ENCODE results near the gene DDAH1.
"Not testable (repeated sequence)": the region's sequence is repeated elsewhere in the genome, so short reads cannot be mapped to it uniquely, and the experiment has no call there.

Gene DDAH1

GRCh38 chr1:85465099-85465785, at the start of gene DDAH1:
DDAH1 (minus strand) TSS chr1:85465159; CDS start chr1:85465045, 114 bp downstream.
- peak; percentile 82 for DNase-seq (ENCODE audit: low spot score)

GRCh38 chr1:85513998-85514397, 49.0 kb upstream of the DDAH1 start:
- DNase-seq (ENCODE audit: low spot score) = not testable (repeated sequence)

DNA sequence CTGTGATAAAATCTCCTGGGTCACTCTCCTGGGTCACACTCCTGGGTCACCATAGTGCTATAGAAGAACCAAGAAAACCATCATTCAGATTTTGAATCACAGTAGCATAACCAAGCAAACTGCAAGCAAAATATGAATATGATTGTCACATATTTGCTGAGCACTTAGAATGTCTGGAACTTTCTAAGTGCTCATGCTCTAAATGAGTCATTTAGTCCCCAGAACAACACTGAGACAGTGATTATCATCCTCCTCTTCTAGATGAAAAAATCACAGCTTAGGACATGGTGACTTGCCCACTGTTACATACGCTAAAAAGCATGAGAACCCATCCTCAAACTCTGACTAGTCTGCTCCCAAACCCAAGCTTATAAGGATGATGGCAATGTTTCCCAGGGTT, 39.5 kb upstream of the DDAH1 start:
- no peak for DNase-seq (ENCODE audit: low spot score)

DNA sequence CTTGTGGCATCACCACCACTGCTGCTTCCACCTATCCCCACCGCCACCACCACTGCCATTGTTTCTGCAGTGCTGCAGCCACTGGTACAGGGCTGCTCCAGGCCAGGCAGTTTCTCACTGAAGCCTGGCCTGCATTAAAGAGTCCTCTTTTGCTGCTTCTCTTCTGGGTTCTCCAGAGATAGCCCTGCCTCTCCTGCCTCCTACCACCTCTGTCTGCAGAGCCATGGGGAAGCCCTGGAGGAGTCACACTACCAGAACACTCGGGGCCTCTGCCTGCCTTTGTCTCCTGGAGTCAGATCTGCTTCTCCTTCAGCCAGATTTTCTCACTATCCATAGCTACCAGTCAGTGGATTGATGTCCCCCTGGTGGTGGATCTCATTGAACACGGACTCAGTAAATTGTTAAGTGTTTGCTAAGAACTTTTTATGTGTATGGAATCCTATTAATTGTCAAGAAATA, 37.7 kb upstream of the DDAH1 start:
- peak; percentile 48 for DNase-seq (ENCODE audit: low spot score)

GRCh38 chr1:85502171-85502570, 37.2 kb upstream of the DDAH1 start:
- no peak for DNase-seq (ENCODE audit: low spot score)

GRCh38 chr1:85501355-85501898, 36.5 kb upstream of the DDAH1 start:
- no peak for DNase-seq (ENCODE audit: low spot score)

DNA sequence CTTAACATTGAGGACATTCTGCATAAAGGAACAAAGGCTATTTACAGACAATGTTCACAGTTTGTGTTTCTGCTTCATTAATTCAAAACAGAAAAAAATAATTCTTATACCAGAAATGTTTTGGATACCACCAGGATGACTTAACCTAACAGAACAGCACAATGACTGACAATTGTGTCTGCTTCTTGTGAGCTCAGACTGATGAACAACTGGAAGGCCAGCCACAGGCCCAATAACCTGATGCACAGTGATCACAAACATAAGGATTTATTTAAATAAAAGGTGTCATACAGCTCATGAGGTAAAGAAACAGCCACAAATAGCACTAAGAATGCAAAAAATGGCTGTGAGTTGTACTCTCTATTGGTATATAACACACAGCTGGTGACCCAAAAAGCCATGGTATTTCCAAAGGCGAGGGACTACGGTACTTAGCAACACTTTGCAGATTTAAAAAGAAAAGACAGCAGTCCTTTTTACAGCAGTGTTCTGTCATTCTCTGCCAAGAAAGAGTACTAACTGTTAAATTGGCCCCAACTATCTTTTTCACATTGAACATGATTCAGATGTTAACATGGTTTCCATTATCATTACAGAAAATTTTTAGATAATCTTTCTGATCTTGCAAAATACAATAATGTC, 32.1 kb upstream of the DDAH1 start:
- no peak for DNase-seq (ENCODE audit: low spot score)

- peak; percentile 31 for DNase-seq (ENCODE audit: low spot score)
Observed at GRCh38 chr1:85495556-85495955, 30.6 kb upstream of the DDAH1 start.

GRCh38 chr1:85494904-85495266, 29.9 kb upstream of the DDAH1 start:
- no peak for DNase-seq (ENCODE audit: low spot score)

DNA sequence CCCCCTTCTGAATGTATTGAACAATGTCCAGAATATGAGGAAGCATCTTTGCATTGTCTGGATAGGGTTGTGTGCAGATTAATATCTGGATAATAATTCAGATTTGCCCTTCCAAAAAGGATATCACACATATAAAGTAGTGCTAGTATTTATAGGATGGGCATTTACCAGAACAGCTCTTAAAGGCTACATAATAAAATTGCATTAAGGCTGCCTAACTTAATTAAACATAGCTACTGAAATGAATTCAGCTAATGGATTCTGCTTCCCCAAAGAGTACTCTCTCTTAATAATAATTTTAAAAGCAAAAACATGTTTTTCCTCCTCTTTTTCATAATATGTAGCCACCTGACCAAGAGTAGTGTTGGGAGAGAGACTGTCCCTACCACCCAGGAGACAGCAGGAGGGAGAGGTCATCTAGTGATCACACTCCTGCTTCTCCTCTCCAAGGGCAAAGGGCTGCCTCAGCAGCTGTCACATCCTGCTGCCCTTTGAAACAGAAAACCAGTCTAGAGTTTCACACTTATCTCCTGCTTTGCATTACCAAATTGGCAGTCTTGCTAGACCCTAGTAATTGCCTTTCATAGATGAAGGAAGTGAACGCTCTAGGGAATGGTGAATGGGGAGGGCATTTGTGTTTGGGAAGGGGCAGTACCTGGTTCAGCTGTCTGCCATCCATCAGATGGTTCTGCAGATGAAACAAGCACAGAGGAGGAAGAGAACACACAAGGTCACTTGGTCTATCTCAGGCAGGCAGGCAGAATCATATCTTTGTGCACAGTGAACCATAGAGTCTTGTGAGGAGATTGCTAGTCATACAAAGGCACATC, 29.3 kb upstream of the DDAH1 start:
- DNase-seq (ENCODE audit: low spot score) = no peak

- no peak for DNase-seq (ENCODE audit: low spot score)
Observed at GRCh38 chr1:85490270-85490985, 25.5 kb upstream of the DDAH1 start.

DNA sequence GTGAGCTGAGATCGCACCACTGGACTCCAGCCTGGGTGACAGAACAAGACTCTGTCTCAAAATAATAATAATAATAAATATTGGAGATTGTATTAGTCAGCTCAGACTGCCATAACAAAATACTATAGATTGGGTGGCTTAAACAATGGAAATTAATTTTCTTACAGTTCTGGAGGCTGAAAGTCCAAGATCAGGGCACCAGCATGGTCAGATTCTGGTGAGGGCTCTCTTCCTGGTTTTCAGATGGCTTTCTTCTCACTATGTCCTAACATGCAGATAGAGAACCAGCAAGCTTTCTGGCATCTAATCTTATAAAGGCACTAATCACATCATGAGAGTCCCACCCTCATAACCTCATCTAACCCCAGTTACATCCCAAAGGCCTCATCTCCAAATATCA, 23.2 kb upstream of the DDAH1 start:
- DNase-seq (ENCODE audit: low spot score) = no peak

- no peak for DNase-seq (ENCODE audit: low spot score)
Observed at GRCh38 chr1:85485516-85485915, 20.6 kb upstream of the DDAH1 start.

GRCh38 chr1:85484716-85485115, 19.8 kb upstream of the DDAH1 start:
- DNase-seq (ENCODE audit: low spot score) = no peak

DNA sequence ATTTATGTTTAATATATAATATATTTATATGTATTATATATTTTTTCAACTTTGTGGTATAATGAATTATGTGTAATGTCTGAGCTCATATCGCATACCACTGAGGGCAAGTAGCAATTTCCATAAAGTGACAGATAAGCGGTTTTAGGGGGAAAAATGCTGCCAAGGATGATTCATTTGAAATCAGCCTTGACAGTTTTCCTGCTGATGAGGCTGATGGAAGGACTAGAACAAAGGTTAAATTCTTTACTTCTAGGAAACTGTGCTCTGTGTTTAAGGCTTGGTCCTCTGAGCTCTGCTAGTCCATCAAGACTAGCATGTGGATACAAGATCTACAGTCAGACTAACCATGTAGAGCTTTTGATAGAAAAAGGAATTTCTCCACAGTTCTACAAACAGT, 19.3 kb upstream of the DDAH1 start:
- DNase-seq (ENCODE audit: low spot score) = no peak

DNA sequence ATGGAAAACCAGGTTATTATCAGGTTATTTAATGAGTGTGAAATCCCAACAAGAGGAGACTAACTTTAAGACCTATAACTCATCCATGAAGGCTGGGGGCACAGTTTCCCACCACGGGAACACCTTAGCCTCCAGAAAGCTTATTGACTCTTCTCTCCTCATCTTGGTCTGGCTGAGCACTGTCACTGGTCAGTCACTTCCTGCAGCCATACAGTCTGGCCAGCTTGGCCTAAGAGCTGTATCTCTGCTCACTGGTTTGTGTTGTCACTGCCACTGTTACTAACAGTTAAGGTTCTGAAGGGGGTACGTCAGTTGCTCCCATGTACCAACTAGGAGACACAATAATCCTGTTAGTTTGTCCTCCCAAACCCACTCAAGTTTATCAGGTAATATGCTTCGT, 16.7 kb upstream of the DDAH1 start:
- no peak for DNase-seq (ENCODE audit: low spot score)

DNA sequence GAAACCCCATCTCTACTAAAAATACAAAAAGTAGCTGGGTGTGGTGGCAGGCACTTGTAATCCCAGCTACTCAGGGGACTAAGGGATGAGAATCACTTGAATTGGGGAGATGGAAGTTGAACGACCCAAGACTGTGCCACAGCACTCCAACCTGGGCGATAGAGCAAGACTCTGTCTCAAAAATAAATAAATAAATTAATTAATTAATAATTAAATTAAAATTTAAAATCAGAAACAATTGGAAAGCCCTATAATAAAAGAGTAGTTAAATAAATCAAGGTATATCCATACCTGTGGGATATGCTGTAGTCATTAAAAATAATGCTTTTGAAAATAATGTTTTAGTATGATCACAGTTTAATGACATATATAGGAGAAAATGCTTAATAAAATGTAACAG, 15.6 kb upstream of the DDAH1 start:
- no peak for DNase-seq (ENCODE audit: low spot score)

DNA sequence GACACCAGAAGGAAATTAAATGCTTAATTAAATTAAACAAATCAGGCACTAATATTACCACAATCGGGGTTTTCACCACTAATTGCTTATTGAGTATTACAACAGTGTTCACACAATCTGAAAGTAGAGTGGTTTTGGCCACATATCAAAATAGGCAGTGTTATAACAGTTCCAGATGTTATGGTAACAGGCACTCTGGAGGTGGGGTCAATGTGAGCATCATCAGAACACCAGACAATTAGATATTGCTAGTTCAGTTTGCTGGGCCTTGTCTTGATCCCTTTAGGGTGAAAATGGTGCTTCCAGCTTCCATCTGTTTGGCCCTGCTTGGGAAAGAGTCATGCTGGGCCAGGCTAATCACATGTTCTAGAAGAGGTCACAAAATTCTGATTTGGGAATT, 14.5 kb upstream of the DDAH1 start:
- DNase-seq (ENCODE audit: low spot score) = no peak

DNA sequence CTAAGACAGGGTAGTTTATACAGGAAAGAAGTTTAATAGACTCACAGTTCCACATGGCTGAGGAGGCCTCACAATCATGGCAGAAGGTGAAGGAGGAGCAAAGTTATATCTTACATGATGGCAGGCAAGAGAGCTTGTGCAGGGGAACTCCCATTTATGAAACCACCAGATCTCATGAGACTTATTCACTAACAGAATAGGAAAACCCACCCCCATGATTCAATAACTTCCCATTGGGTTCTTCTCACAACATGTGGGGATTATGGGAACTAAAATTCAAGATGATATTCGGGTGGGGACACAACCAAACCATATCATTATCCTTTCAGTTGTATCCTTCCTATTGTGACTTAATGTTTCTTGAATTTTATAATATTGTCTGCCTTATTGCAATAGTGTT, 13.4 kb upstream of the DDAH1 start:
- DNase-seq (ENCODE audit: low spot score) = no peak

DNA sequence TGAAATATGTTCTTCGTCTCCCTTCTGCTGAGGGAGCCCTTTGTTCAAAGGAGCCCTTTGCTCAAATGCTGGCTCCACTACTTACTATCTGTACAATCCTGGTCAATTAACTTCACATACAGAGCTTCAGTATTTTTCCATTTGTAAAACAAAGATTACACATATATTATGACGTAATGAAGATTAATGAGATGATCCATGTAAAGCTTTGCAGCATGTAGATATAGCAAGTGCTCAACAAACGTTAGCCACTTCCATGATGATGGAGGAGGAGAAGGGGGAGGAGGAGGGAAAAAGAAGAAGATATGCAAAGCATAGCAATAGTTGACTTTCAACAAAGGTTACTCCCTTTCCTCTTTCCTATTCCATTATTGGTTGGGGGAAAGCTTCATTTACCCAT, 10.1 kb upstream of the DDAH1 start:
- DNase-seq (ENCODE audit: low spot score) = no peak

GRCh38 chr1:85473390-85473789, 8.4 kb upstream of the DDAH1 start:
- DNase-seq (ENCODE audit: low spot score) = no peak

DNA sequence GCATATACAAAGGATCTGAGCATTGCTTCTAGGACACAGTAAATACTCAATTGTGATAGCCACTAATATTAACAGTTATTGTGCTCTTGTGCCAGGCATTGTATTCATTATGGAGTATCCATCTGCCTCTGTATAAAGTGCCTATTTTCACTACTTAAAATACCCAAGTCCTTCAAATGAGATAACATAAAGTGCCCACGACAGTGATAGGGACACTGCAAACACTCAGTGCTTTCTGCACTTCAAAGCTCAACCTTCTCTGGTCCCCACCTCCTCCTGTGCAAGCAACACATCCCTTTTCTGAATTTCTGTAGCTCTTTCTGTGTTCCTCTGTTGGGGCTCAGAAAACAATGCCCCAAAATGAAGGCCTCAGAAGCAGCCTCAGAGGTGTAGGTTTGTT, 6.6 kb upstream of the DDAH1 start:
- DNase-seq (ENCODE audit: low spot score) = no peak

All from iPS-NIHi11 (cell line).